Right lobe of liver (tissue), 4 donors: ENCODE results near the gene JAK3.

Experiments used
- POLR2A ChIP-seq: fragments of 450-650 bp; IDR thresholded peaks from one replicate; pipeline ENCODE4 v1.6.1; 2017; ENCODE audit warnings: antibody characterized with exemption, mild to moderate bottlenecking
- TF ChIP-seq, protein P1 (sequence below), 4 donors: fragments of 200-600 bp in 3 of 4; fragments of 450-650 bp in 1 of 4; IDR thresholded peaks; one replicate each; pipeline versions ENCODE4 v1.5.1 to v1.8.0; 2016 to 2022; ENCODE audit warnings: antibody characterized with exemption in 4 of 4, mild to moderate bottlenecking in 2 of 4
- donor health status: DM: no; HTN: no; CAD: no.
- donor health status: DM: no; HTN: no; CAD: no.
- donor health status: DM: no; HTN: yes; CAD: no.

DNA sequence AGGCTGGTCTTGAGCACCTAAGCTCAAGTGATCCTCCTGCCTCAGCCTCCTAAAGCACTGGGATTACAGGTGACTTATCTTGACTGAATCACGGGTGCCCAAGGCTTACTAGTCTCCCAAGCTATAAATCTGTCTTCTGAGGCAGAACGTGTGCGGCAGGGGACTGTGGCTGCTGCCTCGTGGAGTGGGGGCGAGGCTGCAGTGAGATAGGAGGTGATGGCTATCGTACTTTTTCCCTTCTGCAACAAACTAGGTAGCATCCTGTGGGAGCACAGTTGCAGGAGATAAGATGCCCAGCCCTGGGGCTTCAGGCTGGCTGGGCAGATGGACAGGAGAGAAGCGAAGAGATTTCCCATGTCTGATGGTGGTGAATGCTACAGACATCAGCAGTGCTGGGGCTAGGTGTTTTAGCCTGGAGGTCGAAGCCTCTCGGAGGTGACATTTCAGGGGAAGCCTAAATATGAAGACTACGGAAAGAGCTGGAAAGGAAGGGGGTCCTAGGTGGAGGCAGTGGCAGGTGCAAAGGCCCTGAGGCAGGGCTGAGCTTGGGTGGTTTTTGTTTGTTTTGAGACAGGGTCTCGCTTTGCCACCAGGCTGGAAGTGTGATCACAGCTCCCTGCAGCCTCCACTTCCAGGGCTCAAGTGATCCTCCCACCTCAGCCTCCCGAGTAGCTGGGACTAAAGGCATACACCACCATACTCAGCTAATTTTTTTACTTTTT lies 45.5 kb downstream of the JAK3 start:
- no peak for TF ChIP-seq POLR2A
- TF ChIP-seq, protein P1, sequence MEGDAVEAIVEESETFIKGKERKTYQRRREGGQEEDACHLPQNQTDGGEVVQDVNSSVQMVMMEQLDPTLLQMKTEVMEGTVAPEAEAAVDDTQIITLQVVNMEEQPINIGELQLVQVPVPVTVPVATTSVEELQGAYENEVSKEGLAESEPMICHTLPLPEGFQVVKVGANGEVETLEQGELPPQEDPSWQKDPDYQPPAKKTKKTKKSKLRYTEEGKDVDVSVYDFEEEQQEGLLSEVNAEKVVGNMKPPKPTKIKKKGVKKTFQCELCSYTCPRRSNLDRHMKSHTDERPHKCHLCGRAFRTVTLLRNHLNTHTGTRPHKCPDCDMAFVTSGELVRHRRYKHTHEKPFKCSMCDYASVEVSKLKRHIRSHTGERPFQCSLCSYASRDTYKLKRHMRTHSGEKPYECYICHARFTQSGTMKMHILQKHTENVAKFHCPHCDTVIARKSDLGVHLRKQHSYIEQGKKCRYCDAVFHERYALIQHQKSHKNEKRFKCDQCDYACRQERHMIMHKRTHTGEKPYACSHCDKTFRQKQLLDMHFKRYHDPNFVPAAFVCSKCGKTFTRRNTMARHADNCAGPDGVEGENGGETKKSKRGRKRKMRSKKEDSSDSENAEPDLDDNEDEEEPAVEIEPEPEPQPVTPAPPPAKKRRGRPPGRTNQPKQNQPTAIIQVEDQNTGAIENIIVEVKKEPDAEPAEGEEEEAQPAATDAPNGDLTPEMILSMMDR (IDR thresholded peaks at IDR 0.05): no peak
